Hepatocyte (in vitro differentiated cells): ENCODE results near the gene CUX1. TPM values are rescaled to one million over a fixed set of nuclear protein-coding genes. Genes with fewer than 3 reads are reported as not detected.

Experiments
- DNase-seq: peaks from one replicate; pipeline ENCODE4 v3.0.0-alpha.2; 2016; ENCODE audit warnings: low spot score
- H2AFZ ChIP-seq: fragments of 200-600 bp; sonication (generic); 2 replicates; pipeline ENCODE4 v1.6.0; 2016; ENCODE audit warnings: antibody characterized with exemption, mild to moderate bottlenecking
- H3K27ac ChIP-seq: fragments of 200-600 bp; sonication (generic); 2 replicates; pipeline ENCODE4 v1.5.1; 2016; ENCODE audit warnings: mild to moderate bottlenecking
- H3K27me3 ChIP-seq: fragments of 200-600 bp; sonication (generic); 2 replicates; pipeline ENCODE4 v1.6.1; 2016
- H3K36me3 ChIP-seq: fragments of 200-600 bp; sonication (generic); replicated peaks from 2 replicates; pipeline ENCODE4 v1.5.1; 2016; ENCODE audit warnings: low read depth; ENCODE audit not compliant: insufficient read depth
- H3K4me1 ChIP-seq: fragments of 200-600 bp; sonication (generic); 2 replicates; pipeline ENCODE4 v1.5.1; 2016; ENCODE audit warnings: mild to moderate bottlenecking, moderate library complexity; ENCODE audit not compliant: insufficient read depth
- H3K4me2 ChIP-seq: fragments of 200-600 bp; sonication (generic); 2 replicates; pipeline ENCODE4 v1.6.0; 2016
- H3K4me3 ChIP-seq: fragments of 200-600 bp; sonication (generic); 2 replicates; pipeline ENCODE4 v1.5.1; 2016; ENCODE audit warnings: mild to moderate bottlenecking
- H3K79me2 ChIP-seq: fragments of 200-600 bp; sonication (generic); 2 replicates; pipeline ENCODE4 v1.6.0; 2017; ENCODE audit warnings: mild to moderate bottlenecking
- H3K9me2 ChIP-seq: fragments of 200-600 bp; sonication (generic); replicated peaks from 2 replicates; pipeline ENCODE4 v1.6.0; 2017; ENCODE audit warnings: mild to moderate bottlenecking; ENCODE audit not compliant: insufficient read depth
- H3K9me3 ChIP-seq: fragments of 200-600 bp; sonication (generic); 2 replicates; pipeline ENCODE4 v1.5.1; 2016; ENCODE audit warnings: low read depth, mild to moderate bottlenecking
- H4K20me1 ChIP-seq: fragments of 200-600 bp; sonication (generic); 2 replicates; pipeline ENCODE4 v1.6.0; 2016; ENCODE audit warnings: mild to moderate bottlenecking; ENCODE audit not compliant: insufficient read depth, poor library complexity, severe bottlenecking
- EZH2 ChIP-seq: fragments of 200-600 bp; sonication (generic); IDR thresholded peaks from 2 replicates; pipeline ENCODE4 v1.6.1; 2016; ENCODE audit warnings: antibody characterized with exemption, mild to moderate bottlenecking, borderline replicate concordance
- EZH2phosphoT487 ChIP-seq: fragments of 200-600 bp; sonication (generic); IDR thresholded peaks from one replicate; pipeline ENCODE4 v1.6.1; 2018; ENCODE audit warnings: antibody characterized with exemption, mild to moderate bottlenecking, low read depth, moderate library complexity; ENCODE audit not compliant: unreplicated experiment, severe bottlenecking
- WGBS: methylation state at CpG from one replicate; pipeline ENCODE4 v1.1.6; 2016; ENCODE audit warnings: low lambda C conversion rate; ENCODE audit errors: missing lambda C conversion rate; 5-methylcytosine and 5-hydroxymethylcytosine counted together
- polyA plus RNA-seq: library from polyadenylated mRNA; unstranded; fragments of >200 nt; fragmentation: Nextera tagmentation; extraction: Ambion mirVana; gene quantifications from 2 replicates; pipeline ENCODE4 v1.2.1, GENCODE V29; 2016
- total RNA-seq: library from RNA; depleted of rRNA; stranded (reverse); fragments of >200 nt; gene quantifications from 2 replicates; pipeline ENCODE4 v1.2.3, GENCODE V29; 2014
- TF ChIP-seq, protein P1 (sequence below): fragments of 200-600 bp; sonication (generic); IDR thresholded peaks from 2 replicates; pipeline ENCODE4 v1.5.1; 2016; ENCODE audit warnings: antibody characterized with exemption, mild to moderate bottlenecking; ENCODE audit not compliant: poor library complexity

The CUX1 gene
- total and polyA plus RNA-seq, 2 experiments from 2014 or later: 60.1 to 76.8 TPM

DNA sequence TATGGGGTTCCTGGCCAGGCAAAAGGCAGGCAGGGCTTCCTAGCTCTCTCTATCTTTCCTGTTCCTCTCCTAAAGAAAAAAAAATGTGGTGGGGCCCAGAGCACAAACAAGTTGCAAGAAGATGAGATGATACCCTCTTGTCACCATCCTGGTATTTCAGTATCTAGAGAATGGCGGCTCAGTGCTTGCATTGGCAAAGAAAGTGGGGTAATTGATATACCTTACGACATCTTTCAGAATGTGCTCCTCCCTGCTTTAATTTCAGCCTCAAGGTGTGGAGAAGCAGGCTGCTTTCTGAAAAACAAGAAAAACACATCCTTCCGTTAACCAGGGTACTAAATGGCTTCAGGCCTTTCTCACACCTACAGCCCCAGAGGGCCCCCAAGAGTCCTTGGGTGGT lies 34.5 kb upstream of the CUX1 start:
- TF ChIP-seq, protein P1, sequence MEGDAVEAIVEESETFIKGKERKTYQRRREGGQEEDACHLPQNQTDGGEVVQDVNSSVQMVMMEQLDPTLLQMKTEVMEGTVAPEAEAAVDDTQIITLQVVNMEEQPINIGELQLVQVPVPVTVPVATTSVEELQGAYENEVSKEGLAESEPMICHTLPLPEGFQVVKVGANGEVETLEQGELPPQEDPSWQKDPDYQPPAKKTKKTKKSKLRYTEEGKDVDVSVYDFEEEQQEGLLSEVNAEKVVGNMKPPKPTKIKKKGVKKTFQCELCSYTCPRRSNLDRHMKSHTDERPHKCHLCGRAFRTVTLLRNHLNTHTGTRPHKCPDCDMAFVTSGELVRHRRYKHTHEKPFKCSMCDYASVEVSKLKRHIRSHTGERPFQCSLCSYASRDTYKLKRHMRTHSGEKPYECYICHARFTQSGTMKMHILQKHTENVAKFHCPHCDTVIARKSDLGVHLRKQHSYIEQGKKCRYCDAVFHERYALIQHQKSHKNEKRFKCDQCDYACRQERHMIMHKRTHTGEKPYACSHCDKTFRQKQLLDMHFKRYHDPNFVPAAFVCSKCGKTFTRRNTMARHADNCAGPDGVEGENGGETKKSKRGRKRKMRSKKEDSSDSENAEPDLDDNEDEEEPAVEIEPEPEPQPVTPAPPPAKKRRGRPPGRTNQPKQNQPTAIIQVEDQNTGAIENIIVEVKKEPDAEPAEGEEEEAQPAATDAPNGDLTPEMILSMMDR: no peak
- TF ChIP-seq EZH2: no peak
- TF ChIP-seq EZH2phosphoT487: no peak
- no peak overlapping the region for H3K4me3 ChIP-seq
- H3K27ac ChIP-seq: no peak overlapping the region
- no peaks in the 10 kb centered on the region for H3K27me3 ChIP-seq
- H3K36me3 ChIP-seq: no peaks in the 10 kb centered on the region
- no peaks in the 10 kb centered on the region for H3K79me2 ChIP-seq
- H3K9me3 ChIP-seq: no peaks in the 10 kb centered on the region
- H2AFZ ChIP-seq: no peak overlapping the region
- no peaks in the 10 kb centered on the region for H3K4me1 ChIP-seq
- H3K9me2 ChIP-seq: no peaks in the 10 kb centered on the region
- H3K4me2 ChIP-seq: no peak overlapping the region
- H4K20me1 ChIP-seq: no peaks in the 10 kb centered on the region
- DNase-seq: no peak
- WGBS: 81% methylated on average over 3 of the region's 3 CpGs

DNA sequence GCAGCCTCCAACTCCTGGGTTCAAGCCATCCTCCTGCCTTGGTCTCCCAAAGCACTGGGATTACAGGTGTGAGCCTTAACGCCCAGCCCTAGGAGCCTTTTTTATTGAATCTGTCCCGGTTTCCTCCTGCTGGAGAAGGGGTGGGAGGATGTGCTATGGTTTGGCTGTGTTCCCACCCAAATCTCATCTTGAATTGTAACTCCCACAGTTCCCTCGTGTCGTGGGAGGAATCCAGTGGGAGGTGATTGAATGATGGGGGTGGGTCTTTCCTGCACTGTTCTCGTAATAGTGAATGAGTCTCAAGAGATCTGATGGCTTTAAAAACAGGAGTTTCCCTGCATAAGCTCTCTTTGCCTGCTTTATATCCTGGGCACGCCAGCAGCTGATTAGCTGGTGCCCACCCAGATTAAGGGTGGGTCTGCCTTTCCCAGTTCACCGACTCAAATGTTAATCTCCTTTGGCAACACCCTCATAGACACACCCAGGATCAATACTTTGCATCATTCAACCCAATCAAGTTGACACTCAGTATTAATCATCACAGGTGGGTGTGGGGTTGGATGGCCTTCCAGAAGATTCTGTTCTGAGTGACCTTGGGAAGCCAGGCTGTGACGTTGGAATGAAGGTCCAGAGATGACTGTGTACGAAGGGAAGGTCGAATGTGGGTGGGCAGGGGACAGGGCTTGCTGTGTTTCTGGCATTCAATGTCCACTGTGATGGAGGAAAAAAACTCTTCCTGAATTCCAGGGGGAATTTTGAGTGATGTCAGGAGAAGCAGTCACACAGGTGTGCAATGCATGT lies 33.8 kb upstream of the CUX1 start:
- Histone ChIP-seq H3K27me3 (no peaks in the 10 kb centered on the region), H2AFZ (no peak overlapping the region), H4K20me1 (no peaks in the 10 kb centered on the region), H3K79me2 (no peaks in the 10 kb centered on the region), H3K9me3 (no peaks in the 10 kb centered on the region), H3K36me3 (no peaks in the 10 kb centered on the region), H3K4me2 (no peak overlapping the region), H3K4me3 (no peak overlapping the region), H3K9me2 (no peaks in the 10 kb centered on the region), H3K27ac (no peak overlapping the region), H3K4me1 (no peaks in the 10 kb centered on the region)
- TF ChIP-seq EZH2phosphoT487: no peak
- no peak for TF ChIP-seq EZH2
- TF ChIP-seq, protein P1: no peak
- 66% methylated on average over 10 of the region's 10 CpGs for WGBS
- no peak for DNase-seq

DNA sequence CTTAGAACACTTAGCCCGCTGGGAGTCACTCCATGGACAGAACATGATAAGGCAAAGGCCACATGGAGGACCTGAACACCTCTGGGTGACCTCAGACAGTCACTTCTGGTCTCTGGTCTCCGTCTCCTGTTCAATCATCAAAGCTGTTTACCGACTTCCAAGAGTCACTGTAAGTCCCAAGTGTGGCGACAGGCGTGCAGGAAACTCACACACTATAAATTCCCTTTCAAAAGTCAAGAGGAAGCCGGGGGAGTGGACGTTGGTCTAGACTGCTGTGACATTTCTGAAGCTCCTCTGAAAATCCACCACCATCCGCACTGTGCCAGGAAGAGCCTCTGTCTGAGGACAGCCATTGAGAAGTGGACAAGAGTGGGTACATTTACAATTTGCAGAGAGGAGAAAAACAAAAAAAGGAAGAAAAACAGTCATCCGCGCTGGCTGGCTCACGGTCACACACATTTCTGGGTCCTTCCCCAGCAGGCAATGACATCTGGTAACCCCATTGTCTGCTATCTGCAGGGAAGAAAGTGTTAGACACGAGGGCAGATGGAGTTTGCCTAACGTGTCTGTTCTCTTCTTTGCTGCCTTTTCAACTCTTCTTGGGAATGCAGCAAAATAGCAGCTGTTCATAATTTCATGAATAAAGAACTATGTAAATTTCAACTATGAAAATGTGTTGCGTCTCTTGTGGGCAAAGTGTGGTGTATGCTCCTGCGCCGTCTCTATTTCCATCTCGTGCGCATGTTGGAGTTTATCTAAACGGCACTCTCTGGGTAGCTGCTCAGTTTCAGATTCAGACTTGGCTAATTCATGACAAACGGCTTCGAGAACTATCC lies 32.9 kb upstream of the CUX1 start:
- H3K4me1 ChIP-seq: no peaks in the 10 kb centered on the region
- no peaks in the 10 kb centered on the region for H3K79me2 ChIP-seq
- no peaks in the 10 kb centered on the region for H4K20me1 ChIP-seq
- H3K9me3 ChIP-seq: no peaks in the 10 kb centered on the region
- 55% methylated on average over 21 of the region's 21 CpGs for WGBS
- H2AFZ ChIP-seq: no peak overlapping the region
- H3K4me2 ChIP-seq: no peak overlapping the region
- H3K9me2 ChIP-seq: no peaks in the 10 kb centered on the region
- DNase-seq: no peak
- H3K36me3 ChIP-seq: no peaks in the 10 kb centered on the region
- H3K27me3 ChIP-seq: no peaks in the 10 kb centered on the region
- TF ChIP-seq EZH2phosphoT487 (no peak), EZH2 (no peak)
- TF ChIP-seq, protein P1: no peak
- no peak overlapping the region for H3K4me3 ChIP-seq
- no peak overlapping the region for H3K27ac ChIP-seq
